ENCODE measurements around the gene MTREX. TPM values are rescaled to one million over a fixed set of nuclear protein-coding genes. Genes with fewer than 3 reads are reported as not detected.
A peak's percentile ranks its signal among the peaks of the same experiment; 100 is the strongest.

MTREX gene
- total and polyA plus RNA-seq, 4 donors: 10.0 to 43.8 (median 23.7) TPM

DNA sequence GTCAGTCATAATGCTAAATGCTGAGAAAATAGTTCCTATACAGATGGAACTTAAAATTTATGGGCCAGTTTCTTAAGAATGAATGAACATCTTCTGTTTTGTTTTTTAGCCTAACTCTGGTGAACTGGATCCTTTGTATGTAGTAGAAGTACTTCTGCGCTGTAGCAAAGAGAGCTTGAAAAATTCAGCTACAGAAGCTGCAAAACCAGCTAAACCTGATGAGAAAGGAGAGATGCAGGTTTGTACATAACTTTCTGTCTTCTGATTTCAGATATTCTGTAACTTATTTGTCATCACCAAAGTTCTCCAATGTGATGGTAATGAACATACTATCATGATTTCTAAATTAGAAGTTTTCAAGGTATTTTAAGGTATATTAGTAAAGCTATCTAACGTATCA lies 80.1 kb downstream of the MTREX start:
- no peak for TF ChIP-seq NR2F2 (IDR thresholded peaks at IDR 0.05)
- no peak for TF ChIP-seq FOXA2 (IDR thresholded peaks at IDR 0.05)
- TF ChIP-seq, protein P1, sequence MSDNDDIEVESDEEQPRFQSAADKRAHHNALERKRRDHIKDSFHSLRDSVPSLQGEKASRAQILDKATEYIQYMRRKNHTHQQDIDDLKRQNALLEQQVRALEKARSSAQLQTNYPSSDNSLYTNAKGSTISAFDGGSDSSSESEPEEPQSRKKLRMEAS (IDR thresholded peaks at IDR 0.05): no peak
- no peak for TF ChIP-seq FOXA1 (IDR thresholded peaks at IDR 0.05)
- no peak for TF ChIP-seq HNF4A (conservative IDR thresholded peaks at IDR 0.05)
- no peak for TF ChIP-seq JUND (IDR thresholded peaks at IDR 0.05)
- TF ChIP-seq, protein P2, sequence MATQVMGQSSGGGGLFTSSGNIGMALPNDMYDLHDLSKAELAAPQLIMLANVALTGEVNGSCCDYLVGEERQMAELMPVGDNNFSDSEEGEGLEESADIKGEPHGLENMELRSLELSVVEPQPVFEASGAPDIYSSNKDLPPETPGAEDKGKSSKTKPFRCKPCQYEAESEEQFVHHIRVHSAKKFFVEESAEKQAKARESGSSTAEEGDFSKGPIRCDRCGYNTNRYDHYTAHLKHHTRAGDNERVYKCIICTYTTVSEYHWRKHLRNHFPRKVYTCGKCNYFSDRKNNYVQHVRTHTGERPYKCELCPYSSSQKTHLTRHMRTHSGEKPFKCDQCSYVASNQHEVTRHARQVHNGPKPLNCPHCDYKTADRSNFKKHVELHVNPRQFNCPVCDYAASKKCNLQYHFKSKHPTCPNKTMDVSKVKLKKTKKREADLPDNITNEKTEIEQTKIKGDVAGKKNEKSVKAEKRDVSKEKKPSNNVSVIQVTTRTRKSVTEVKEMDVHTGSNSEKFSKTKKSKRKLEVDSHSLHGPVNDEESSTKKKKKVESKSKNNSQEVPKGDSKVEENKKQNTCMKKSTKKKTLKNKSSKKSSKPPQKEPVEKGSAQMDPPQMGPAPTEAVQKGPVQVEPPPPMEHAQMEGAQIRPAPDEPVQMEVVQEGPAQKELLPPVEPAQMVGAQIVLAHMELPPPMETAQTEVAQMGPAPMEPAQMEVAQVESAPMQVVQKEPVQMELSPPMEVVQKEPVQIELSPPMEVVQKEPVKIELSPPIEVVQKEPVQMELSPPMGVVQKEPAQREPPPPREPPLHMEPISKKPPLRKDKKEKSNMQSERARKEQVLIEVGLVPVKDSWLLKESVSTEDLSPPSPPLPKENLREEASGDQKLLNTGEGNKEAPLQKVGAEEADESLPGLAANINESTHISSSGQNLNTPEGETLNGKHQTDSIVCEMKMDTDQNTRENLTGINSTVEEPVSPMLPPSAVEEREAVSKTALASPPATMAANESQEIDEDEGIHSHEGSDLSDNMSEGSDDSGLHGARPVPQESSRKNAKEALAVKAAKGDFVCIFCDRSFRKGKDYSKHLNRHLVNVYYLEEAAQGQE (IDR thresholded peaks at IDR 0.05): no peak
- TF ChIP-seq YY1 (IDR thresholded peaks at IDR 0.05): no peak
- TF ChIP-seq RAD21 (IDR thresholded peaks at IDR 0.05): no peak
- TF ChIP-seq, protein P3, sequence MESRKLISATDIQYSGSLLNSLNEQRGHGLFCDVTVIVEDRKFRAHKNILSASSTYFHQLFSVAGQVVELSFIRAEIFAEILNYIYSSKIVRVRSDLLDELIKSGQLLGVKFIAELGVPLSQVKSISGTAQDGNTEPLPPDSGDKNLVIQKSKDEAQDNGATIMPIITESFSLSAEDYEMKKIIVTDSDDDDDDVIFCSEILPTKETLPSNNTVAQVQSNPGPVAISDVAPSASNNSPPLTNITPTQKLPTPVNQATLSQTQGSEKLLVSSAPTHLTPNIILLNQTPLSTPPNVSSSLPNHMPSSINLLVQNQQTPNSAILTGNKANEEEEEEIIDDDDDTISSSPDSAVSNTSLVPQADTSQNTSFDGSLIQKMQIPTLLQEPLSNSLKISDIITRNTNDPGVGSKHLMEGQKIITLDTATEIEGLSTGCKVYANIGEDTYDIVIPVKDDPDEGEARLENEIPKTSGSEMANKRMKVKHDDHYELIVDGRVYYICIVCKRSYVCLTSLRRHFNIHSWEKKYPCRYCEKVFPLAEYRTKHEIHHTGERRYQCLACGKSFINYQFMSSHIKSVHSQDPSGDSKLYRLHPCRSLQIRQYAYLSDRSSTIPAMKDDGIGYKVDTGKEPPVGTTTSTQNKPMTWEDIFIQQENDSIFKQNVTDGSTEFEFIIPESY (IDR thresholded peaks at IDR 0.05): no peak
- TF ChIP-seq SP1 (IDR thresholded peaks at IDR 0.05): no peak
- no peak for TF ChIP-seq TAF1 (conservative IDR thresholded peaks at IDR 0.05)
- TF ChIP-seq GABPA (IDR thresholded peaks at IDR 0.05 in 1 of 2, conservative IDR thresholded peaks at IDR 0.05 in 1 of 2): no peak
- no peak for TF ChIP-seq EGR1 (IDR thresholded peaks at IDR 0.05; ENCODE audit: low read depth in 2 of 2)
- Histone ChIP-seq H3K36me3 (ENCODE audit: control insufficient read depth in 4 of 4, insufficient read depth in 3 of 4, low read depth in 1 of 4, low read length in 3 of 4) (peaks cover 0 to 3% (median 0%) of the 10 kb centered on the region in 4 donors), H3K27me3 (ENCODE audit: control insufficient read depth in 4 of 4, insufficient read depth in 4 of 4, low read length in 3 of 4) (no peaks in the 10 kb centered on the region), H3K9ac (ENCODE audit: low read depth in 1 of 2, low read length in 2 of 2) (no peak overlapping the region), H3K9me3 (ENCODE audit: control insufficient read depth in 4 of 4, low read length in 3 of 4) (no peaks in the 10 kb centered on the region), H3K4me3 (ENCODE audit: low read depth in 1 of 3, low read length in 3 of 3) (no peak overlapping the region), H3K27ac (ENCODE audit: low read depth in 1 of 2, low read length in 2 of 2) (no peak overlapping the region), H3K4me1 (ENCODE audit: control insufficient read depth in 4 of 4, insufficient read depth in 4 of 4, low read length in 3 of 4) (peaks cover 3 to 36% (median 20%) of the 10 kb centered on the region in 4 donors)
- DNase-seq (ENCODE audit: low spot score): no peak
- WGBS: 95% methylated on average over 2 of the region's 2 CpGs

DNA sequence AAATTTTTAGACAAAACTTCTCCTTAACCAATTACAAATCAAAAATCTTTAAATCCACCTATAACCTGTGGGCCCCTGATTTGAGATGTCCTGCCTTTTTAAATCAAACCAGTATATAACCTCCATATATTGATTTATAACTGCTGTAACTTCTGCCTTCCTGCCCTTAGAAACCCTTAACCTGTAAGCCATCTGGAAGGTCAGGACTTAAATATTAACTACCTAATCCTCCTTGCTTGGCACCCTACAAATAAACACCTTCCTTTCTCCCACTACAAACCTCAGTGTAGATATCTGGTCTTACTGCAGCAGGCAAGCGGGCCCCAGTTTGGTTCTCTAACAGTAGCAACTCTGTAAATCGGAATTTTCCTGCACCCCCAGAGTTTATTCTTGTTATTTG lies 83.9 kb downstream of the MTREX start:
- peak; percentile 58 to 80 for TF ChIP-seq RXRA (IDR thresholded peaks at IDR 0.05)
- TF ChIP-seq SP1 (IDR thresholded peaks at IDR 0.05): peak; percentile 38
- TF ChIP-seq, protein P1 (IDR thresholded peaks at IDR 0.05): no peak
- TF ChIP-seq, protein P4, sequence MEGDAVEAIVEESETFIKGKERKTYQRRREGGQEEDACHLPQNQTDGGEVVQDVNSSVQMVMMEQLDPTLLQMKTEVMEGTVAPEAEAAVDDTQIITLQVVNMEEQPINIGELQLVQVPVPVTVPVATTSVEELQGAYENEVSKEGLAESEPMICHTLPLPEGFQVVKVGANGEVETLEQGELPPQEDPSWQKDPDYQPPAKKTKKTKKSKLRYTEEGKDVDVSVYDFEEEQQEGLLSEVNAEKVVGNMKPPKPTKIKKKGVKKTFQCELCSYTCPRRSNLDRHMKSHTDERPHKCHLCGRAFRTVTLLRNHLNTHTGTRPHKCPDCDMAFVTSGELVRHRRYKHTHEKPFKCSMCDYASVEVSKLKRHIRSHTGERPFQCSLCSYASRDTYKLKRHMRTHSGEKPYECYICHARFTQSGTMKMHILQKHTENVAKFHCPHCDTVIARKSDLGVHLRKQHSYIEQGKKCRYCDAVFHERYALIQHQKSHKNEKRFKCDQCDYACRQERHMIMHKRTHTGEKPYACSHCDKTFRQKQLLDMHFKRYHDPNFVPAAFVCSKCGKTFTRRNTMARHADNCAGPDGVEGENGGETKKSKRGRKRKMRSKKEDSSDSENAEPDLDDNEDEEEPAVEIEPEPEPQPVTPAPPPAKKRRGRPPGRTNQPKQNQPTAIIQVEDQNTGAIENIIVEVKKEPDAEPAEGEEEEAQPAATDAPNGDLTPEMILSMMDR (IDR thresholded peaks at IDR 0.05; ENCODE audit: low read depth, low read length, missing input control): no peak
- peak in 1 of 2 donors; percentile 8 for TF ChIP-seq RAD21 (IDR thresholded peaks at IDR 0.05)
- peak; percentile 15 to 51 for TF ChIP-seq HNF4A (conservative IDR thresholded peaks at IDR 0.05)
- peak; percentile 33 for TF ChIP-seq NR2F2 (IDR thresholded peaks at IDR 0.05)
- Histone ChIP-seq H3K27me3 (ENCODE audit: control insufficient read depth in 4 of 4, insufficient read depth in 4 of 4, low read length in 3 of 4) (no peaks in the 10 kb centered on the region), H3K4me1 (ENCODE audit: control insufficient read depth in 4 of 4, insufficient read depth in 4 of 4, low read length in 3 of 4) (peaks cover 0 to 21% (median 10%) of the 10 kb centered on the region in 4 donors), H3K27ac (ENCODE audit: low read depth in 1 of 2, low read length in 2 of 2) (peak overlapping the region; percentile 78 to 81), H3K9ac (ENCODE audit: low read depth in 1 of 2, low read length in 2 of 2) (peak overlapping the region in 1 of 2 donors; percentile 50), H3K9me3 (ENCODE audit: control insufficient read depth in 4 of 4, low read length in 3 of 4) (no peaks in the 10 kb centered on the region), H3K36me3 (ENCODE audit: control insufficient read depth in 4 of 4, insufficient read depth in 3 of 4, low read depth in 1 of 4, low read length in 3 of 4) (no peaks in the 10 kb centered on the region), H3K4me3 (ENCODE audit: low read depth in 1 of 3, low read length in 3 of 3) (no peak overlapping the region)
- DNase-seq (ENCODE audit: low spot score): no peak
- 85% methylated on average over 2 of the region's 2 CpGs for WGBS

All from liver (tissue), 9 donors.